GM19023 (cell line): Measurements from ENCODE around the gene RNF217.

Experiments
- ATAC-seq: cut with Tn5 transposase; IDR thresholded peaks from one replicate; pipeline ENCODE4 v1.9.1; 2021; ENCODE audit warnings: mild to moderate bottlenecking, moderate library complexity; ENCODE audit not compliant: unreplicated experiment

The RNF217 gene

DNA sequence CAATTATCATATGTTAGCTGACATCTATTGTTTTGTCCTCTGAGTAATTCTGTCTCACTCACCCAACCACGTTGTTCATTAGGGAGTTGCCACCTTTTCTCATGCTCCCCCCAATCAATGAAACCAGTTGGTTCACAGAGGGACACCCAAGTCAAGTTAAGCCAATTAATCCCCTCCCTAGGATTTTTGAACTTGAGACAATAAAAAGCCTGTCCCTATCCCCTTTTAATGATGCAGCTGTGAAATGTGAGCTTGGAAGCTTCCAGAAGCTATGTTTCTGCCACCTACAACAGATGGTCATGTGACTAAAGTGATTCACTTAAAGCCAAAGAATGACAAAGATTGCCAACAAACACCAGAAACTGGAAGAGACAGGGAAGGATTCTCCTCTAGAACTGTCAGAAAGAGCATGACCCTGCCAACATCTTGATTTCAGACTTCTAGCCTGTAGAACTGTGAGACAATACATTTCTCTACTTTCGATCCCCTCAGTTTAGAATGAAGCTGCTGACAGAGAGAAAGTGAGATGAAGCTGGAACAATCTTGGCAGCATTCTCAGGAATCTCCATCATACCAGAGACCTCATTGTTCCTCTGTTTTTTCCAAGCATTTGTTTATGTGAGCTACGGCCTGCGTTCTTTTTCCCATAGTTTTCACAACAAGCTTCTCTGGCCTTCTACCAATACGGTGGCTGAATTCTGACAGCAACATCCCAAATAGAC, 133.5 kb downstream of the RNF217 start:
- ATAC-seq, result no peak

DNA sequence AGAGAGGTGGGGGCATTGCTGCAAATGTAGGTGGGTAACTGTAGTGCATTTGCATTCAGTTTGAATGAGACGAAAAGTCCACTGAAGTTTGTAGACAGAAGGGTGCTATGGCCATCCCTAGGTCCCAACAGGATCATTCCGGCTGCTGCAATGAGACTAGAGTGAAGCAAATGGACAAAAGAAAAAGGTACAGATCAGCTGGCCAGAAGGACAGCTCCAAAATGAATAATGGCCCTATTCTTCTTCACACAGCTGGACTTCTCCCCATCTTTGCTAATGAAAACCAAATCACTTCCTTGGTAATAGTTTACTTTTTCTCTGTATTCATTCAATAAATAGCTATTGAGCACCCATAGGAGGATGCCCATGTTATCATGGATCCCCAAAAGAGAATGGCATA, 134.9 kb downstream of the RNF217 start:
- ATAC-seq, result no peak

DNA sequence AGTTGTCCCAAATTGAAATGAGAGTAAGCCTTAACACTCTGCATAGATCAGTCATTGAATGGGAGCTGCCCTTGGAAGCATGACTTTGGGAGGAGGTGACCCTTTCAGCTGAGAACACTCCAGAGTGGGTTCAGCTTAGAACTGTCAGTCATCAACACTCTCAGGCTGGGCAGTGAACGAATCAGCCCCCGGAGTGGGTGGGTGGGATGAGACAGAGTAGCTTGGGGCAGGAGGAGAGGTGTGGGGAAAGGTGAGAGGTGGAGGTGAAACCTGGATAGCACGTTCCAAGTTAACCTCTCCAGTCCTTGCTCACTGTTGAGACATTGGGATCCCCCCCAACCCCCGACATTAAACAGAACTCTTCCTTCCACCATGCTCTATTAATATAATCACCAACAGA, 136.0 kb downstream of the RNF217 start:
- ATAC-seq, result no peak

- peak; percentile 58 for ATAC-seq
Measured at GRCh38 chr6:125099211-125100073, 137.2 kb downstream of the RNF217 start.

DNA sequence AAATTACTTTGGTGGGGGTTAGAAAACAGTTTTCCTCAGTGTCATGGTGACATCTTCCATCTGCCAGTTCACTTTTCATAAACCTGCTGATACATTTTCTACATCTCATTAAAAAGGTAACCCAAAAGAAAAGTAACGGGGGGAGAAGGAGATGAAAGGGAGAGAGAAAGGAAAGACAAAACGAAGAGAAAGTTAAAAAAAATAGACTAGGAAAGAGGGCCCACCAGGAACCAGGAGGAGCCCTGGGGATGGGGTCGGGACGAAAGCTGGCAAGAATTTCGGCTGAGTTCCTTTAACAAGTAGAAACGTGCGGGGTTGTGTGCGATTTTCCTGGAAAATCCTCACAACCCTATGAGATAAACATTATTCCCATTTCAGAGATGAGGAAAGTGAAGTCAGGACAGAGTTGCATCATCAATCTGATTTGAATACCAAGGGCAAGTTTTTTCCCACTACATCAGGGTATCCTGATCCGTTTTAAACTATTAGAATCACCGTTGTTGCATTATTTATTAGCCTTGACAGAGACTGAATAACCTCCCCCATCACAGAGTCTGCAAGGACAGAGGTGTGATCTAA, 137.9 kb downstream of the RNF217 start:
- ATAC-seq, result no peak

DNA sequence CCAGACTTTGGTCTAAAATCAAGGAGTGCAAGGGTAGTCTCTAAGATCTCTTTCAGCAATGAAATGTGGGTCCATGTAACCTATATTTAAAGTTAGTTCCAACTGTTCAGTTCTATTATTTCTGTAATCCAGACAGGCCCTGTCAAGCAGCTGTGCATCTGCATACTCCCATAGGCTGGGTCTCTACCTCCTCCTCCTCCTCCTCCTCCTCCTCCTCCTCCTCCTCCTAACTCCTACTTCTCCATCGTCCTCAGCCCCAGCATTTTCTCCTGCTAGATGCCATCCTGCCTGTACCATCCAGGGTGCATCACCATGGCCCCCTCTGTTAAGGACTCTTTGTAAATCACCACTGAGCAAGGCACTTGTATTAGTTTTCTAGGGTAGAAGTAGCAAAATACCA, 138.9 kb downstream of the RNF217 start:
- ATAC-seq, result no peak

GRCh38 chr6:125101631-125102030, 139.4 kb downstream of the RNF217 start:
- no peak for ATAC-seq

DNA sequence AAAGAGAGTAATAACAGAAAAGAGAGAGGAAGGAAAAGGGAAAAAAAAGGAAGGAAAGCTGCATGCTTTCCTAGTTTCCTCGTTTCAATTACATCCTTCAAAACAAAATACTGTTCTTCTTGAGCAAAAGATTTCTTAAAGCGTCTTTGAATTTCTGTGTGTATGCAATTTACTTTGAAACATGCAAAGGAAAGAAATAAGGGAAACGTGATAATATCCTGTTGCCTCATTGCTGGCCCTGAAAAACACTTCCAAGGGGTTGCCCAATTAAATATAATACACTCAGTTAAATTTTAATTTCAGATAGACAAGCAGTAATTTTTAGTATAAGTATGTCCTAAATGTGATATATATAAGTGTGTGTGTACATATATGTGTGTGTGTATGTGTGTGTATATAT, 140.2 kb downstream of the RNF217 start:
- no peak for ATAC-seq

DNA sequence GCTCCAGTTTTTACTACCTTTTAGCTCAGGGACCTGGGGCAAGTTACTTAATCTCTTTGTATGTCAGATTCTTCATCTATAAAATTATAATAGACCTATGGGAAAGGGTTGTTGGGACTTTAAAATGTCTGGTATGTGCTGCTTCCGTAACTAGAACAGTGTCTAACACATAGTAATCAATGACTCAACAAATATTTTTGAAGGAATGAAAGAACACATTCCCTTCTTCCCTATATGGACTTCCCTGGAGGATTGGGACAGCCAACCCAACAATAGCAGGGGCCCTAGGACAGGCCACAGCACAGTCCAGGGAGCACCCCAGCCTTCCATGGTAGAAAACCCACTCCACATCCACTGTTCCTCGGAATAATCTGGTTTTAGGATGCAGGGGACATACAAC, 140.7 kb downstream of the RNF217 start:
- no peak for ATAC-seq

DNA sequence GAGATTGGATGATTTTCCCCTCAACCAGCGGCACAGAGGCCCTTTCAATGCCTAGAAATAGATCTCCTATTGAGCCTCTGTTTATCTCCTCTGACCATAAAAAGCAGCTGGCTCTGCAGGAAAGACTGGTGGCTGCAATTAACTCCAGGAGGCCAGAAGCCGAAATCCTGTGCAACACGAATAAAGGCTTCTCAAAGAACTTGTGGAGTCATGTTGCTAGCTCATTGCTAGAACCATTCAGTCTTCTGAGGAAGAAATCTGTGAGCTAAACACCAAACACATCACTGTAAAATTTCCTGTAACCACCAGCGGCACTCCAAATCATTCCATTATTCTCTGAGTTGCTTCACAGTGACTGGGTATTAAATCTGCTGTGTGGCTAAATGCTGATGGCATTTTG, 142.2 kb downstream of the RNF217 start:
- no peak for ATAC-seq

DNA sequence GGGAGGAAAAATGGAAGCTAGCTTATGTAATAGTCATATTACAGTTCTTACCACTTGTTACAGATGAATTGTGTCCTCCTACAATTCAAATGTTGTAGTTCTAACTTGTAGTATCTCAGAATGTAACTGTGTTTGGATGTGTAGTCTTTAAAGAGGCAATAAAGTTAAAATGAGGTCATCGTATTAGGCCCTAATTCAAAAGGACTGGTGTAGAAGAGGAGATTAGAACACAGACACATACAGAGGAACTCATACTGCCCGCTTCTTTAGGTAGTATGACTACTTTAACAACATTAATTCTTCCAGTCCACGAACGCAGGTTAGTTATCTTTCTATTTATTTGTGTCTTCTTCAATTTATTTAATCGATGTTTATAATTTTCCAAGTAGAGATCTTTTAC, 144.8 kb downstream of the RNF217 start:
- ATAC-seq, result no peak

DNA sequence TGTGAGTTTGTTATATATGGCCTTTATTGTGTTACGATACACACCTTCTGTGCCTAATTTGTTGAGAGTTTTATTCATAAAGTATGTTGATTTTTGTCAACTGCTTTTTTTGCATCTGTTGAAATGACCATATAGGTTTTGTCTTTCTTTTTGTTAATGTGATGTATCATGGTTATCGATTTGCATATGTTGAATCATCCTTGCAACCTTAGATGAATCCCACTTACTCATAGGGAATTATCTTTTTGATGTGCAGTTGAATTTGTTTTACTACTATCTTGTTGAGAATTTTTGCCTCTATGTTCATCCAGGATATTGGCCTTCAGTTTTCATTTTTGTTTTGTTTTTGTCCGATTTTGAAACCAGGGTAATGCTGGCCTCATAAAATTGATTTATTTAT, 145.7 kb downstream of the RNF217 start:
- no peak for ATAC-seq

- ATAC-seq, result no peak
Measured at GRCh38 chr6:125110056-125110455, 147.8 kb downstream of the RNF217 start.

DNA sequence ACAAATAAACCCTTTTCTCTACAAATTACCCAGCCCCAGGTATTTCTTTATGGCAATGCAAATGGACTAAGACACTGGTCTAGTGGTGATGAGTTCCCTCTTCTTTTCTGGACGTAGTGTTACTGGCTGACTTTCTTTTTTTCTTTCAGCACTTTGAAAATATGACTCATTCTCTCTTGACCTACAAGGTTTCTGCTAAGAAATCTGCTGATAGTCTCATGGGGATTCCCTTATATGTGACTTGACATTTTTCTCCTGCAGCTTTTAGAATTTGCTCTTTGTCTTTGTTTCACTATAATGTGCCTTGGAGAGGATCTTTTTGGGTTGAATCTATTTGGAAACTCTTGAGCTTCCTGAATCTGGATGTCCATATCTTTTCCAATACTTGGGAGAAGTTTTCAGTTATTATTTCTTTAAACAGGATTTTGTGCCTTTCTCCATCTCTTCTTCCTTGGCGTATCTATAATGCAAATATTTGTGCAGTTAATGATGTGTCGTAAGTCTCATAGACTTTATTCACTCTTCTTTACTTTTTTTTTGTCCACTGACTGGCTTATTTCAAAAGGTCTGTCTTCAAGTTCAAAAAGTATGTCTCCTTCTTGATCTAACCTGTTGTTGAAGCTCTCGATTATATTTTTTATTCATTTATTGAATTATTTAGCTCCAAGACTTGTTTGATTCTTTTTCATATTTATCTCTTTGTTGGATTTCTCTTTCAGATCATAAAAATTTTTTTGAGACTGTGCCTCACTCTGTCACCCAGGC, 149.2 kb downstream of the RNF217 start:
- ATAC-seq, result no peak

DNA sequence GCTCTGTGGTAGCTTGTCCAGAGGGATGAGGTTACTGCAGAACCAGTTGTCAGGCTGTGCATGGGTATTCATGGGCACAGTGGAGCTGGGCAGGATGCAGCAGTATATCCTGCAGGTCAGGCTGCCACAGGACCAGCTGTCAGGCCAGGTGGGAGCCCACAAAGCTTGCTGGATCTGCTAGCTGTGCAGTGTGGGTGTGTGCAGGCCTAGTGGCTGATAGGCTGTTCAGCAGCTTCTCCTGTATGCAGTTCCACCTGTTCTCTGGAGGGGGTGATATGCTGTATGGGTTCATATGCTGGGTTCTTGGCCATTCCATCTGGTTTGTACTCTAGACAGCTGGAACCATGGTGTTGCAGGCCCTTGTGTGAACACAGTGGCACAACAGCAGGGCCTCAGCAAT, 150.7 kb downstream of the RNF217 start:
- ATAC-seq, result no peak

GRCh38 chr6:125114248-125114858, 152.1 kb downstream of the RNF217 start:
- no peak for ATAC-seq

DNA sequence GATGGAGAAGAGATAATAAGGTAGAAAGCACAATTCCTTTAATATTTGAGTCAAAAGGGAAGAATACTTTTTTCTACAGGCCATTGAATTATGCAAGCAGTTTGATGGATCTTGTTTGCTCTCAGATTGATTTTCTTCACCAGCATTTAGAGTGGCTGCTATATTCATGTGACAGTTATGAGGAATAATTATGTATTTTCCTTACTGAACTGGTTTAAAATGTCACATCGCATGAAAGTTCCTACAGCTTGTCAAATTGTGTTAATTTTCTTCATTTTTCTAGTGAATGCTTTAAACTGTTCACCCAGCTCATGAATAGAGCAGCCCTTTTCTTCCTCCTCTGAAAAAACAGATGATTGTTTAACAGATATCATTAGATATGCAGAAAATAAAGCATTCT, 153.9 kb downstream of the RNF217 start:
- no peak for ATAC-seq

DNA sequence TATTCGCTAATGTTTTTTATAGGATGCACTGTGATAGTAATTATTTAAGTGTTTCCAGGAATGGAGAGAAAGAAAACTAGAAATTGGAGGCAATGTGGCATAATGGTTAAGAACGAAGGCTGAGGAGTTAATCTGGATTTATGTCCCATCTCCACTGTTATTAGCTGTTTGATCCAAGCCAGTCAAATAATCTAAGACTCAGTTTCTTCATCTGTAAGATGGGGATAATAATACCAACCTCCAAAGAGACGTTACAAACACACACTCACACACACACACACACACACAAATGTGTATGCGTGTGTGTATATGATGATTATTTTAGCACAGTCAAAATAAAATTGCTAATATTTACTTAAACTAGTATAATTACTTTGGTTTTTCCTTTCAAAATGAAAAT, 154.5 kb downstream of the RNF217 start:
- ATAC-seq, result no peak

- ATAC-seq, result no peak
Measured at GRCh38 chr6:125117818-125118217, 155.6 kb downstream of the RNF217 start.

DNA sequence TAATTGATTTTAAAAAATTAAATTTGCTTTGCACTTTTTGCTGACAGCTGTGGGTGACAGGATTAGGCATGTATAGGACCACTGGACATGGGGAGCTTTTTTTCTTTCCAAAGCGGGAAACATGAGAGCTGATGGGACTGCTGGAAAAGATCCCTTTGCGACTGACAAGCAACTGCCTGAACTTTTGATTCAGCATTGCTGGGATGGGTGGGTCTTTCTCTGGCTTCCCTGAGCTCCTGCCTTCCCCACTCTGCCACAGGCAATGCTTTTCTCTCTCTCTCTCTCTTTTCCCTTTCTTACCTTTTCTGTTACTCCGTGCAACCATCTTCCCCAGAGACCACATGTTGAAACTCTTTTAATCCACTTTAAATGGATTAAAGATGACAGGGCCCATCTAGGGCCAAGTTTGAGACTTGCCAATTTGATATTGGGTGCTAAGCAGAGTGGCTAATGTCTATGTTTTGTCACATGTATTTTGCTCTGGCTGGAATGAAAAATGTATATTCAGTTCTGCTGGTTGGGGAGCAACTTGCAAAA, 157.9 kb downstream of the RNF217 start:
- no peak for ATAC-seq

GRCh38 chr6:125121894-125122293, 159.7 kb downstream of the RNF217 start:
- ATAC-seq, result no peak
